IMR-90 (cell line): ENCODE measurements around the gene DOCK4. TPM values are rescaled to one million over a fixed set of nuclear protein-coding genes. Genes with fewer than 3 reads are reported as not detected.
A peak's percentile ranks its signal among the peaks of the same experiment; 100 is the strongest.

Experiments used
- ATAC-seq: fragments of 200-7000 bp; cut with Tn5 transposase; 2 replicates; pipeline ENCODE4 v1.9.1; 2020; ENCODE audit warnings: low read depth, mild to moderate bottlenecking, moderate library complexity
- BruUV-seq: library from RNA; stranded (reverse); fragments of 400-500 nt; replicated peaks from 2 replicates; lab custom pipeline; 2021; lab: Mats Ljungman, UMichigan
- CTCF ChIA-PET: fragments of 300-600 bp; formaldehyde crosslinking; extraction: SDS; loops from one replicate; lab custom pipeline; 2021; ENCODE audit warnings: antibody characterized with exemption; lab: Yijun Ruan, JAX
- POLR2A ChIA-PET: fragments of 300-600 bp; sonication (Branson Sonifier 250); formaldehyde crosslinking; loops from one replicate; lab custom pipeline; 2022; ENCODE audit warnings: antibody characterized with exemption; ENCODE audit not compliant: unreplicated experiment; lab: Charles Lee
- DNase-seq: peaks from one replicate; pipeline ENCODE4 v3.0.0; 2013
- H2AFZ ChIP-seq: replicated peaks from 2 replicates; pipeline ENCODE3; 2013; ENCODE audit warnings: low read length, mild to moderate bottlenecking; ENCODE audit not compliant: poor library complexity
- H2AK5ac ChIP-seq: 2 replicates; pipeline ENCODE4 v1.6.1; 2013; ENCODE audit warnings: low read depth, low read length, inconsistent platforms
- H2AK9ac ChIP-seq: replicated peaks from 2 replicates; pipeline ENCODE3; 2013; ENCODE audit warnings: mild to moderate bottlenecking, low read depth, low read length, moderate library complexity; ENCODE audit not compliant: poor library complexity
- H2BK120ac ChIP-seq: 2 replicates; pipeline ENCODE4 v1.6.1; 2013; ENCODE audit warnings: low read depth, low read length, inconsistent platforms
- H2BK15ac ChIP-seq: 3 replicates; pipeline ENCODE4 v1.6.1; 2013; ENCODE audit warnings: low read depth, low read length, inconsistent platforms
- H2BK20ac ChIP-seq: 2 replicates; pipeline ENCODE4 v1.6.1; 2013; ENCODE audit warnings: low read depth, mild to moderate bottlenecking, inconsistent platforms, low read length, moderate library complexity
- H2BK5ac ChIP-seq: 2 replicates; pipeline ENCODE4 v1.6.1; 2013; ENCODE audit warnings: mild to moderate bottlenecking, low read depth, low read length, inconsistent platforms; ENCODE audit not compliant: poor library complexity, severe bottlenecking
- H3K14ac ChIP-seq: replicated peaks from 2 replicates; pipeline ENCODE4 v1.6.1; 2013; ENCODE audit warnings: low read depth, low read length, inconsistent platforms
- H3K18ac ChIP-seq: 2 replicates; pipeline ENCODE4 v1.6.1; 2013; ENCODE audit warnings: low read depth, low read length, control low read depth
- H3K23ac ChIP-seq: 2 replicates; pipeline ENCODE4 v1.6.1; 2013; ENCODE audit warnings: low read depth, low read length, inconsistent platforms
- H3K27ac ChIP-seq: 2 replicates; pipeline ENCODE4 v1.5.1; 2013; ENCODE audit warnings: mild to moderate bottlenecking, control low read depth, low read length; ENCODE audit not compliant: insufficient read depth
- H3K27me3 ChIP-seq: 2 replicates; pipeline ENCODE4 v1.6.1; 2013; ENCODE audit warnings: low read length; ENCODE audit not compliant: control insufficient read depth, insufficient read depth
- H3K36me3 ChIP-seq: 2 replicates; pipeline ENCODE4 v1.6.1; 2013; ENCODE audit warnings: low read length, mixed read lengths; ENCODE audit not compliant: control insufficient read depth, insufficient read depth
- H3K4ac ChIP-seq: 2 replicates; pipeline ENCODE4 v1.6.1; 2013; ENCODE audit warnings: low read depth, low read length, inconsistent platforms
- H3K4me1 ChIP-seq: 2 replicates; pipeline ENCODE4 v1.6.1; 2013; ENCODE audit warnings: low read length, mixed read lengths; ENCODE audit not compliant: control insufficient read depth, insufficient read depth
- H3K4me2 ChIP-seq: 2 replicates; pipeline ENCODE4 v1.6.1; 2013; ENCODE audit warnings: low read depth, mild to moderate bottlenecking, control low read depth, low read length, moderate library complexity
- H3K4me3 ChIP-seq: 2 replicates; pipeline ENCODE4 v1.5.1; 2013; ENCODE audit warnings: low read depth, mild to moderate bottlenecking, control low read depth, low read length, moderate library complexity; ENCODE audit not compliant: insufficient read depth
- H3K56ac ChIP-seq: 2 replicates; pipeline ENCODE4 v1.6.1; 2013; ENCODE audit warnings: low read length, inconsistent platforms; ENCODE audit not compliant: insufficient read depth; ENCODE audit errors: extremely low read depth
- H3K79me1 ChIP-seq, 2 experiments: 2 replicates each; pipeline ENCODE4 v1.6.1; 2013; ENCODE audit warnings: low read length in 2 of 2, inconsistent platforms in 1 of 2, low read depth in 1 of 2
- H3K9ac ChIP-seq: 2 replicates; pipeline ENCODE4 v1.6.1; 2013; ENCODE audit warnings: low read depth, low read length, control low read depth
- H3K9me1 ChIP-seq: 2 replicates; pipeline ENCODE4 v1.6.1; 2013; ENCODE audit warnings: low read length, inconsistent platforms; ENCODE audit not compliant: insufficient read depth
- H3K9me3 ChIP-seq: 2 replicates; pipeline ENCODE4 v1.6.1; 2013; ENCODE audit warnings: low read length; ENCODE audit not compliant: control insufficient read depth, insufficient read depth
- H4K20me1 ChIP-seq: 2 replicates; pipeline ENCODE4 v1.6.1; 2013; ENCODE audit warnings: low read length, inconsistent platforms; ENCODE audit not compliant: insufficient read depth
- H4K5ac ChIP-seq: 2 replicates; pipeline ENCODE4 v1.6.1; 2013; ENCODE audit warnings: mild to moderate bottlenecking, low read depth, low read length, control low read depth
- H4K8ac ChIP-seq, 2 experiments: 2 replicates each; pipeline ENCODE4 v1.6.1; 2013; ENCODE audit warnings: low read depth in 2 of 2, low read length in 2 of 2, control low read depth in 1 of 2, inconsistent platforms in 1 of 2
- H4K91ac ChIP-seq: 2 replicates; pipeline ENCODE4 v1.6.1; 2013; ENCODE audit warnings: low read depth, low read length, inconsistent platforms; ENCODE audit not compliant: insufficient read depth
- BHLHE40 ChIP-seq: fragments of 150-350 bp; IDR thresholded peaks from 2 replicates; pipeline ENCODE4 v1.6.1; 2016; ENCODE audit warnings: mild to moderate bottlenecking, low read depth, low read length
- FOS ChIP-seq: fragments of 150-350 bp; IDR thresholded peaks from 2 replicates; pipeline ENCODE4 v1.6.1; 2016; ENCODE audit warnings: low read depth, low read length
- MAFK ChIP-seq: IDR thresholded peaks from 2 replicates; pipeline ENCODE4 v1.6.1; 2012; ENCODE audit warnings: low read depth, low read length, improper control_type of control experiment
- MAZ ChIP-seq: IDR thresholded peaks from 2 replicates; pipeline ENCODE4 v1.6.1; 2012; ENCODE audit warnings: low read depth, mild to moderate bottlenecking, low read length, improper control_type of control experiment, moderate library complexity, borderline replicate concordance
- MXI1 ChIP-seq: IDR thresholded peaks from 2 replicates; pipeline ENCODE4 v1.6.1; 2012; ENCODE audit warnings: low read depth, mild to moderate bottlenecking, low read length, moderate library complexity, borderline replicate concordance
- NFE2L2 ChIP-seq: fragments of 150-350 bp; IDR thresholded peaks from 2 replicates; pipeline ENCODE4 v1.6.1; 2016; ENCODE audit warnings: low read depth, mild to moderate bottlenecking, low read length
- POLR2A ChIP-seq: IDR thresholded peaks from 2 replicates; pipeline ENCODE4 v1.6.1; 2012; ENCODE audit warnings: mild to moderate bottlenecking, low read depth, low read length
- RAD21 ChIP-seq: IDR thresholded peaks from 2 replicates; pipeline ENCODE4 v1.6.1; 2012; ENCODE audit warnings: low read length, improper control_type of control experiment
- RCOR1 ChIP-seq: IDR thresholded peaks from 2 replicates; pipeline ENCODE4 v1.6.1; 2012; ENCODE audit warnings: mild to moderate bottlenecking, low read length, improper control_type of control experiment; ENCODE audit not compliant: insufficient replicate concordance
- RFX5 ChIP-seq: IDR thresholded peaks from 2 replicates; pipeline ENCODE4 v1.8.0; 2012; ENCODE audit warnings: low read depth, mild to moderate bottlenecking, low read length, moderate library complexity
- WGBS, 2 experiments: methylation state at CpG; one replicate each; pipeline versions ENCODE4 v1.1.5 to v1.1.7; 2013; ENCODE audit warnings: missing lambda C conversion rate in 2 of 2; ENCODE audit not compliant: insufficient read length in 1 of 2; ENCODE audit errors: extremely low coverage in 2 of 2; 5-methylcytosine and 5-hydroxymethylcytosine counted together
- dilution Hi-C: fragments of 300-500 bp; cut with HindIII; formaldehyde crosslinking; loops from one replicate; pipeline ENCODE4 v1.14.3; 2018; ENCODE audit warnings: low sequenced_read_pairs; ENCODE audit not compliant: unreplicated experiment
- in situ Hi-C: fragments of 300-500 bp; cut with MboI; formaldehyde crosslinking; loops from 3 replicates; pipeline ENCODE4 v1.14.3; 2019; ENCODE audit warnings: low sequenced_read_pairs, inconsistent platforms, mixed read lengths
- intact Hi-C: fragments of 100-400 bp; cut with micrococcal nuclease; formaldehyde crosslinking; loops from 2 replicates; pipeline ENCODE4 v1.10.0; 2022
- polyA plus RNA-seq, 3 experiments: library from polyadenylated mRNA; depleted of rRNA; stranded (reverse); fragments of >200 nt; gene quantifications; 2 replicates each; pipeline ENCODE4 v1.2.3, GENCODE V29; 2012; ENCODE audit warnings: low replicate concordance in 1 of 3
- total RNA-seq: library from RNA; depleted of rRNA; stranded (reverse); fragments of >200 nt; gene quantifications from 2 replicates; pipeline ENCODE4 v1.2.3, GENCODE V29; 2012
- TF ChIP-seq, protein P1 (sequence below): fragments of 150-350 bp; IDR thresholded peaks from 2 replicates; pipeline ENCODE4 v1.6.1; 2017; ENCODE audit warnings: mild to moderate bottlenecking, antibody characterized with exemption, low read length, low read depth
- TF ChIP-seq, protein P2 (sequence below): conservative IDR thresholded peaks from 2 replicates; pipeline ENCODE4 v1.5.1; 2012; ENCODE audit warnings: mild to moderate bottlenecking, low read depth, low read length, improper control_type of control experiment

Gene DOCK4
- total and polyA plus RNA-seq, 2 of the 4 experiments (the other 2 are of a cell fraction): 4.4 to 12.2 TPM

DNA sequence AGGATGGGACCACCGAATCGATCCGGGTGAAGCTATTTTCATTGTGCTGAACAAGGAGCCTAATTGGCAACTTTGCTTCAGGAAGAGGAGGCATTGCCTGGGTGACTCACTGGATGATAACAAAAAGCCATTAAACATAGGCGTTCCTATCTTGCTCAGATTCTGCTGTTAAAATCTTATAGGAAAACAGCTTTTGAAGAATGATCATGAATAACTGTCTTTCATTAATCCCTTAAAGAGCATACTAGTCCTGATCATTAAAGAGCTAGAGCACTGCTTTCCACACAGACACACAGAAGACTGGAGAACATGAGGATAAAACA lies 469.7 kb downstream of the DOCK4 start:
- no peak overlapping the region for H2BK15ac ChIP-seq
- no peak overlapping the region for H2AK9ac ChIP-seq
- POLR2A ChIA-PET: no interaction called here
- no peaks in the 10 kb centered on the region for H3K9me1 ChIP-seq
- no TSS peak for BruUV-seq
- no peak overlapping the region for H3K4ac ChIP-seq
- H3K23ac ChIP-seq: no peak overlapping the region
- H3K79me1 ChIP-seq: no peaks in the 10 kb centered on the region
- H4K5ac ChIP-seq: no peak overlapping the region
- H3K4me1 ChIP-seq: 0 out of 2 replicates have a peak, but pooled peaks cover 2% of the 10 kb centered on the region
- peak; percentile 56 for ATAC-seq
- H2BK5ac ChIP-seq: no peak overlapping the region
- H2AFZ ChIP-seq: no peak overlapping the region
- no peak overlapping the region for H3K4me3 ChIP-seq
- H4K91ac ChIP-seq: no peak overlapping the region
- no peak overlapping the region for H2BK20ac ChIP-seq
- WGBS, 2 experiments: 60% methylated on average over 3 of the region's 4 CpGs; no CpG with 5 or more reads in 1 of the 2 experiments
- no peaks in the 10 kb centered on the region for H3K9me3 ChIP-seq
- in situ Hi-C loops: loop anchor here (10.0 kb wide), 2 partner anchors 412 to 642 kb away; partner anchors contain the start of gene LRRN3
- dilution Hi-C loops: no loop called here
- H3K9ac ChIP-seq: no peak overlapping the region
- DNase-seq: peak; percentile 17
- H4K20me1 ChIP-seq: no peaks in the 10 kb centered on the region
- no peak overlapping the region for H2AK5ac ChIP-seq
- intact Hi-C loops: no loop called here
- no peak overlapping the region for H3K56ac ChIP-seq
- CTCF ChIA-PET: interaction anchor here (0.6 to 1.5 kb wide), 2 partner anchors 10 to 705 kb away, joined by 3 to 7 read pairs; no protein-coding TSS in a partner anchor
- H3K14ac ChIP-seq: no peak overlapping the region
- H3K4me2 ChIP-seq: no peak overlapping the region
- no peak overlapping the region for H3K27ac ChIP-seq
- no peak overlapping the region for H4K8ac ChIP-seq
- no peak overlapping the region for H3K18ac ChIP-seq
- TF ChIP-seq, protein P1, sequence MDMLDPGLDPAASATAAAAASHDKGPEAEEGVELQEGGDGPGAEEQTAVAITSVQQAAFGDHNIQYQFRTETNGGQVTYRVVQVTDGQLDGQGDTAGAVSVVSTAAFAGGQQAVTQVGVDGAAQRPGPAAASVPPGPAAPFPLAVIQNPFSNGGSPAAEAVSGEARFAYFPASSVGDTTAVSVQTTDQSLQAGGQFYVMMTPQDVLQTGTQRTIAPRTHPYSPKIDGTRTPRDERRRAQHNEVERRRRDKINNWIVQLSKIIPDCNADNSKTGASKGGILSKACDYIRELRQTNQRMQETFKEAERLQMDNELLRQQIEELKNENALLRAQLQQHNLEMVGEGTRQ: no peak
- TF ChIP-seq POLR2A (no peak), MAZ (no peak), RCOR1 (no peak), RAD21 (no peak), RFX5 (no peak), NFE2L2 (no peak), BHLHE40 (no peak), FOS (no peak), MXI1 (no peak), MAFK (no peak)
- TF ChIP-seq, protein P2, sequence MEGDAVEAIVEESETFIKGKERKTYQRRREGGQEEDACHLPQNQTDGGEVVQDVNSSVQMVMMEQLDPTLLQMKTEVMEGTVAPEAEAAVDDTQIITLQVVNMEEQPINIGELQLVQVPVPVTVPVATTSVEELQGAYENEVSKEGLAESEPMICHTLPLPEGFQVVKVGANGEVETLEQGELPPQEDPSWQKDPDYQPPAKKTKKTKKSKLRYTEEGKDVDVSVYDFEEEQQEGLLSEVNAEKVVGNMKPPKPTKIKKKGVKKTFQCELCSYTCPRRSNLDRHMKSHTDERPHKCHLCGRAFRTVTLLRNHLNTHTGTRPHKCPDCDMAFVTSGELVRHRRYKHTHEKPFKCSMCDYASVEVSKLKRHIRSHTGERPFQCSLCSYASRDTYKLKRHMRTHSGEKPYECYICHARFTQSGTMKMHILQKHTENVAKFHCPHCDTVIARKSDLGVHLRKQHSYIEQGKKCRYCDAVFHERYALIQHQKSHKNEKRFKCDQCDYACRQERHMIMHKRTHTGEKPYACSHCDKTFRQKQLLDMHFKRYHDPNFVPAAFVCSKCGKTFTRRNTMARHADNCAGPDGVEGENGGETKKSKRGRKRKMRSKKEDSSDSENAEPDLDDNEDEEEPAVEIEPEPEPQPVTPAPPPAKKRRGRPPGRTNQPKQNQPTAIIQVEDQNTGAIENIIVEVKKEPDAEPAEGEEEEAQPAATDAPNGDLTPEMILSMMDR: no peak
- H2BK120ac ChIP-seq: no peak overlapping the region
- peaks cover 16% of the 10 kb centered on the region for H3K36me3 ChIP-seq
- no peaks in the 10 kb centered on the region for H3K27me3 ChIP-seq
